ENCODE results near the gene DNPEP. TPM values are rescaled to one million over a fixed set of nuclear protein-coding genes. Genes with fewer than 3 reads are reported as not detected.

Gene DNPEP
- total and polyA plus RNA-seq, 5 donors from 2014 or later, result 51.2 to 76.1 (median 68.4) TPM

DNA sequence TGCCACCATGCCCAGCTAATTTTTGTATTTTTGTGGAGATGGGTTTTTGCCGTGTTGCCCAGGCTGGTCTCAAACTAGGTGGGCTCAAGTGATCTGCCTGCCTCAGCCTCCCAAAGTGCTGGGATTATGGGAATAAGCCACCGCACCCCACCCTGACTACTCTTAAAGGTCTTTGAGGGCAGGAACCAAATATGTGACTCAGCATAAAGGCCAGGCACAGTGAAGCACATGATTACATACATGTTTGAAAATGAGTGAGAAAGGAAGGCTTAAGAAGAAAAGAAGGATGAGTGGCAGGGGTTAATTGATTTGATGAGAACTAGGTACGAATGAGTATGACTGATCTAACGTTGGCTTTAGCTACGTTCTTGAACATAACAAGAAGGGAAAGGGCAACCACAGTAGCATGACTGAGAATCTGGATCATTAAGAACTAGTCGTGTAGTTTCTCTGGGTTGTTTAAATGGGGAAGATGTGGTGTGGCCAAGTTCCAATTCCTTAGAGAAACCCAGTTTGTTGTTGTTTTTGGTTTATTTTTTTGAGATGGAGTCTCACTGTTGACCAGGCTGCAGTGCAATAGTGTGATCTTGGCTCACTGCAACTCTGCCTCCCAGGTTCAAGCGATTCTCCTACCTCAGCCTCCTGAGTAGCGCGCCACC lies 61.9 kb downstream of the DNPEP start:
- Mint-ChIP-seq H3K27ac (no peak overlapping the region), H3K4me1 (peaks cover 0 to 15% (median 7%) of the 10 kb centered on the region in 4 donors), H3K9me3 (peaks cover 0 to 4% (median 0%) of the 10 kb centered on the region in 7 donors), H3K27me3 (peaks cover 25% of the 10 kb centered on the region), H3K36me3 (no peaks in the 10 kb centered on the region), H3K4me3 (no peak overlapping the region)
- Histone ChIP-seq H3K27ac (ENCODE audit: insufficient read depth, low read length, poor library complexity, severe bottlenecking) (no peak overlapping the region), H3K4me1 (ENCODE audit: control insufficient read depth, insufficient read depth, low read length, poor library complexity, severe bottlenecking) (peaks cover 8% of the 10 kb centered on the region), H3K36me3 (ENCODE audit: control insufficient read depth, insufficient read depth, low read length) (no peaks in the 10 kb centered on the region), H3K27me3 (ENCODE audit: control insufficient read depth, insufficient read depth, low read length) (peaks cover 15% of the 10 kb centered on the region), H3K9me3 (ENCODE audit: control insufficient read depth in 2 of 2, low read length in 2 of 2) (no peaks in the 10 kb centered on the region), H3K4me3 (ENCODE audit: low read depth, low read length) (no peak overlapping the region)
- no peak for ATAC-seq (ENCODE audit: low read depth in 2 of 2)
- DNase-seq, result no peak

DNA sequence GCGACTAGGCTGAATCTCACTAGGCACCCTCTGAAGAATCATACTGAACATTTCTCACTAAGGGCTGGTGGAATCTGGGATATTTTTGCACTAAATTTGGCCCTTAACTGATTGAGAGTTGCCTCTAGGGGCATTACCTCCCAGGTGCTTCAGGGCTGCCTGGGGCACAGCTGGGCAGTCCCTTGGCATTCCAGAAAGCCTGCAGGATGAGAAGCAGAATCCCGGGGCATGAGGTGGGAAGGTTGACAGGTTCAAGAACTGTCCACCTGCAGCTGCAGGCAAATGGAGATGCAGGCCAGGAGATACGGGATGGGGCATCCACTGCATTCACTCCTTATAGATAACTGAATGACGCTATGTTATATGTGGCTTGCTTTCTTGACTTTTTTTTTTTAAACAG lies 62.6 kb downstream of the DNPEP start:
- Mint-ChIP-seq H3K36me3 (no peaks in the 10 kb centered on the region), H3K27me3 (peaks cover 19% of the 10 kb centered on the region), H3K4me3 (no peak overlapping the region), H3K4me1 (peaks cover 0 to 19% (median 8%) of the 10 kb centered on the region in 4 donors), H3K9me3 (peaks cover 0 to 4% (median 0%) of the 10 kb centered on the region in 7 donors), H3K27ac (peak overlapping the region in 1 of 3 donors; percentile 12)
- no peak for DNase-seq
- Histone ChIP-seq H3K9me3 (ENCODE audit: control insufficient read depth in 2 of 2, low read length in 2 of 2) (no peaks in the 10 kb centered on the region), H3K4me3 (ENCODE audit: low read depth, low read length) (no peak overlapping the region), H3K4me1 (ENCODE audit: control insufficient read depth, insufficient read depth, low read length, poor library complexity, severe bottlenecking) (peaks cover 11% of the 10 kb centered on the region), H3K27ac (ENCODE audit: insufficient read depth, low read length, poor library complexity, severe bottlenecking) (no peak overlapping the region), H3K36me3 (ENCODE audit: control insufficient read depth, insufficient read depth, low read length) (no peaks in the 10 kb centered on the region), H3K27me3 (ENCODE audit: control insufficient read depth, insufficient read depth, low read length) (peaks cover 15% of the 10 kb centered on the region)
- no peak for ATAC-seq (ENCODE audit: low read depth in 2 of 2)

DNA sequence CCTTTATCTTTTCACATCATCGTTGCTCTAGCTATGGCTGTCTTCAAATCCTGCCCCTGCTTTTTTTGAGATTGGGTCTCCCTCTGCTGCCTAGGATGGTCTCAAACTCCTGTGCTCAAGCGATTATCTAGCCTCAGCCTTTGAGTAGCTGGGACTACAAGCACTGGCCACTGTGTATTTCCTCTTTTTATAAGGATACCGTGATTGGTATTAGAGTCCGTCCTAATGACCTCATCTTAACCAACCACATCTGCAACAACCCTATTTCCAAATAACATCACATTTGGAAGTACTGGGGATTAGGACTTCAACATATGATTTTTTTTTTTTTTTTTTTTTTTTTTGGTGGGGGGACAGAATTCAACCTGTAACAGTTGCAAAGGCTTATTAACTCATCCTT lies 64.3 kb downstream of the DNPEP start:
- peaks cover 10% of the 10 kb centered on the region for H3K27me3 Mint-ChIP-seq
- peaks cover 0 to 3% (median 0%) of the 10 kb centered on the region in 7 donors for H3K9me3 Mint-ChIP-seq
- no peaks in the 10 kb centered on the region for H3K9me3 ChIP-seq (ENCODE audit: control insufficient read depth in 2 of 2, low read length in 2 of 2)
- H3K36me3 ChIP-seq (ENCODE audit: control insufficient read depth, insufficient read depth, low read length), result no peaks in the 10 kb centered on the region
- no peak overlapping the region for H3K4me3 Mint-ChIP-seq
- peaks cover 12% of the 10 kb centered on the region for H3K27me3 ChIP-seq (ENCODE audit: control insufficient read depth, insufficient read depth, low read length)
- H3K4me1 ChIP-seq (ENCODE audit: control insufficient read depth, insufficient read depth, low read length, poor library complexity, severe bottlenecking), result peaks cover 11% of the 10 kb centered on the region
- H3K36me3 Mint-ChIP-seq, result no peaks in the 10 kb centered on the region
- ATAC-seq (ENCODE audit: low read depth in 2 of 2) (no peak), DNase-seq (no peak)
- no peak overlapping the region for H3K4me3 ChIP-seq (ENCODE audit: low read depth, low read length)
- no peak overlapping the region for H3K27ac Mint-ChIP-seq
- H3K27ac ChIP-seq (ENCODE audit: insufficient read depth, low read length, poor library complexity, severe bottlenecking), result no peak overlapping the region
- H3K4me1 Mint-ChIP-seq, result peaks cover 0 to 20% (median 8%) of the 10 kb centered on the region in 4 donors

Other genes with a start within 250 kb of the DNPEP start
- gene NHEJ1, start 227.1 kb downstream of the DNPEP start, total RNA-seq, result 12.9 TPM
- gene NHEJ1, start 227.1 kb downstream of the DNPEP start, polyA plus RNA-seq, result 10 to 100 TPM; 24.6 to 29.1 (median 26.8) TPM
- gene SLC23A3, start 217.9 kb downstream of the DNPEP start, total RNA-seq, result 1.3 TPM
- gene SLC23A3, start 217.9 kb downstream of the DNPEP start, polyA plus RNA-seq, result not detected
- 68.2 TPM for gene CNPPD1, start 211.0 kb downstream of the DNPEP start, total RNA-seq
- 100 to 1,000 TPM; 100 to 143 (median 113) TPM for gene CNPPD1, start 211.0 kb downstream of the DNPEP start, polyA plus RNA-seq
- 84.7 TPM for gene RETREG2, start 209.6 kb downstream of the DNPEP start, total RNA-seq
- 10 to 100 TPM; 62.8 to 89.7 (median 72.1) TPM for gene RETREG2, start 209.6 kb downstream of the DNPEP start, polyA plus RNA-seq
- gene ZFAND2B, start 181.1 kb downstream of the DNPEP start, total RNA-seq, result 70.8 TPM
- 10 to 100 TPM; 54.4 to 72.1 (median 64.0) TPM for gene ZFAND2B, start 181.1 kb downstream of the DNPEP start, polyA plus RNA-seq
- gene ABCB6, start 169.0 kb downstream of the DNPEP start, total RNA-seq, result 6.0 TPM
- gene ABCB6, start 169.0 kb downstream of the DNPEP start, polyA plus RNA-seq, result 1 to 10 TPM; 1.5 to 3.9 (median 1.7) TPM
- gene ATG9A, start 158.3 kb downstream of the DNPEP start, total RNA-seq, result 68.0 TPM
- gene ATG9A, start 158.3 kb downstream of the DNPEP start, polyA plus RNA-seq, result 10 to 100 TPM; 18.7 to 21.0 (median 19.0) TPM
- gene ANKZF1, start 158.1 kb downstream of the DNPEP start, total RNA-seq, result 123 TPM
- 10 to 100 TPM; 23.5 to 37.5 (median 28.5) TPM for gene ANKZF1, start 158.1 kb downstream of the DNPEP start, polyA plus RNA-seq
- gene GLB1L, start 142.5 kb downstream of the DNPEP start, total RNA-seq, result 0.86 TPM
- 1 to 10 TPM in 1 of 4 donors, under 1 TPM in 2, not detected in 1; 0.78 to 1.1 (median 0.90) TPM for gene GLB1L, start 142.5 kb downstream of the DNPEP start, polyA plus RNA-seq
- gene STK16, start 142.4 kb downstream of the DNPEP start, total RNA-seq, result 21.9 TPM
- gene STK16, start 142.4 kb downstream of the DNPEP start, polyA plus RNA-seq, result 10 to 100 TPM; 14.8 to 26.1 (median 19.1) TPM
- not detected for gene TUBA4B, start 134.7 kb downstream of the DNPEP start, total RNA-seq
- gene TUBA4B, start 134.7 kb downstream of the DNPEP start, polyA plus RNA-seq, result not detected
- gene TUBA4A, start 134.0 kb downstream of the DNPEP start, total RNA-seq, result 245 TPM
- 100 to 1,000 TPM; 217 to 323 (median 270) TPM for gene TUBA4A, start 134.0 kb downstream of the DNPEP start, polyA plus RNA-seq
- 133 TPM for gene DNAJB2, start 108.5 kb downstream of the DNPEP start, total RNA-seq
- gene DNAJB2, start 108.5 kb downstream of the DNPEP start, polyA plus RNA-seq, result 1 to 10 TPM; 6.0 to 7.3 (median 6.2) TPM
- gene PTPRN, start 78.5 kb downstream of the DNPEP start, total RNA-seq, result not detected
- gene PTPRN, start 78.5 kb downstream of the DNPEP start, polyA plus RNA-seq, result under 1 TPM in 1 of 4 donors, not detected in 3; 0.28 TPM
- gene RESP18, start 55.2 kb downstream of the DNPEP start, total RNA-seq, result not detected
- gene RESP18, start 55.2 kb downstream of the DNPEP start, polyA plus RNA-seq, result not detected
- gene DES, start 30.5 kb upstream of the DNPEP start, total RNA-seq, result not detected
- gene DES, start 30.5 kb upstream of the DNPEP start, polyA plus RNA-seq, result not detected
- gene SPEG, start 46.9 kb upstream of the DNPEP start, total RNA-seq, result 4.1 TPM
- under 1 TPM in 1 of 4 donors, not detected in 3; 0.20 TPM for gene SPEG, start 46.9 kb upstream of the DNPEP start, polyA plus RNA-seq
- 25.9 TPM for gene GMPPA, start 111.0 kb upstream of the DNPEP start, total RNA-seq
- gene GMPPA, start 111.0 kb upstream of the DNPEP start, polyA plus RNA-seq, result 10 to 100 TPM; 17.2 to 35.1 (median 25.1) TPM
- gene ASIC4, start 126.6 kb upstream of the DNPEP start, total RNA-seq, result 0.12 TPM
- gene ASIC4, start 126.6 kb upstream of the DNPEP start, polyA plus RNA-seq, result not detected
- 4.5 TPM for gene CHPF, start 155.9 kb upstream of the DNPEP start, total RNA-seq
- gene CHPF, start 155.9 kb upstream of the DNPEP start, polyA plus RNA-seq, result 1 to 10 TPM; 3.0 to 6.6 (median 4.4) TPM
- 0.62 TPM for gene TMEM198, start 156.1 kb upstream of the DNPEP start, total RNA-seq
- gene TMEM198, start 156.1 kb upstream of the DNPEP start, polyA plus RNA-seq, result not detected
- 0.57 TPM for gene OBSL1, start 183.6 kb upstream of the DNPEP start, total RNA-seq
- not detected for gene OBSL1, start 183.6 kb upstream of the DNPEP start, polyA plus RNA-seq
- not detected for gene INHA, start 184.4 kb upstream of the DNPEP start, total RNA-seq
- gene INHA, start 184.4 kb upstream of the DNPEP start, polyA plus RNA-seq, result not detected
- gene STK11IP, start 209.9 kb upstream of the DNPEP start, total RNA-seq, result 45.7 TPM
- gene STK11IP, start 209.9 kb upstream of the DNPEP start, polyA plus RNA-seq, result 10 to 100 TPM in 1 of 4 donors, 1 to 10 TPM in 3; 6.8 to 10.1 (median 8.4) TPM
- gene SLC4A3, start 239.7 kb upstream of the DNPEP start, total RNA-seq, result not detected
- not detected for gene SLC4A3, start 239.7 kb upstream of the DNPEP start, polyA plus RNA-seq